K562 (cell line): ENCODE measurements around the gene ANKH. TPM values are rescaled to one million over a fixed set of nuclear protein-coding genes. Genes with fewer than 3 reads are reported as not detected.

ENCODE experiments used
- CBX5 ChIP-seq: IDR thresholded peaks from 2 replicates; pipeline ENCODE4 v1.6.1; 2014; ENCODE audit warnings: low read depth, borderline replicate concordance
- ELF2 ChIP-seq: fragments of 250-450 bp; sonication (Bioruptor Pico); IDR thresholded peaks from 2 replicates; pipeline ENCODE4 v1.5.0; 2021; ENCODE audit warnings: mild to moderate bottlenecking
- ESRRB ChIP-seq: fragments of 250-450 bp; sonication (Bioruptor Pico); IDR thresholded peaks from 2 replicates; pipeline ENCODE4 v1.5.0; 2020; ENCODE audit warnings: mild to moderate bottlenecking, moderate library complexity, borderline replicate concordance
- FOXA1 ChIP-seq: fragments of 450-650 bp; IDR thresholded peaks from 2 replicates; pipeline ENCODE4 v1.6.1; 2016; ENCODE audit warnings: mild to moderate bottlenecking, borderline replicate concordance
- FOXK2 ChIP-seq, 2 experiments: fragments of 450-650 bp; IDR thresholded peaks in 1 of 2; conservative IDR thresholded peaks in 1 of 2; 2 replicates each; pipeline ENCODE4 v1.6.1; 2016; ENCODE audit warnings: low read depth in 2 of 2, mild to moderate bottlenecking in 1 of 2
- GATA2 ChIP-seq: sonication (generic); formaldehyde crosslinking; IDR thresholded peaks from 2 replicates; pipeline ENCODE4 v1.4.0; 2020; ENCODE audit warnings: mild to moderate bottlenecking, missing genetic modification reagents
- MAFF ChIP-seq: IDR thresholded peaks from 2 replicates; pipeline ENCODE4 v1.6.1; 2012; ENCODE audit warnings: low read length, improper control_type of control experiment
- MIER1 ChIP-seq: fragments of 450-650 bp; IDR thresholded peaks from 2 replicates; pipeline ENCODE4 v1.6.1; 2016; ENCODE audit warnings: antibody characterized with exemption, mild to moderate bottlenecking, low read depth
- NR1H2 ChIP-seq: sonication (generic); formaldehyde crosslinking; IDR thresholded peaks from 2 replicates; pipeline ENCODE4 v1.4.0; 2020; ENCODE audit warnings: mild to moderate bottlenecking, missing genetic modification reagents
- NR2C1 ChIP-seq, 2 experiments: fragments of 450-650 bp; IDR thresholded peaks; 2 replicates each; pipeline ENCODE4 v1.6.1; 2017; ENCODE audit warnings: mild to moderate bottlenecking in 2 of 2, antibody characterized with exemption in 1 of 2, inconsistent platforms in 1 of 2, missing compliant biosample characterization in 1 of 2, missing genetic modification characterization in 1 of 2
- PATZ1 ChIP-seq: fragments of 250-450 bp; sonication (Bioruptor Pico); IDR thresholded peaks from 2 replicates; pipeline ENCODE4 v1.5.0; 2020; ENCODE audit warnings: mild to moderate bottlenecking, borderline replicate concordance
- POLR2B ChIP-seq: fragments of 450-650 bp; IDR thresholded peaks from 2 replicates; pipeline ENCODE4 v1.6.1; 2018; ENCODE audit warnings: low read depth; ENCODE audit not compliant: partially characterized antibody
- SAFB ChIP-seq: fragments of 200-400 bp; formaldehyde crosslinking; IDR thresholded peaks from 2 replicates; pipeline ENCODE4 v1.6.1; 2017; ENCODE audit warnings: low read depth, low read length, borderline replicate concordance
- SIN3A ChIP-seq, 2 experiments: fragments of 150-350 bp in 1 of 2; IDR thresholded peaks; 2 replicates each; pipeline ENCODE4 v1.6.1; 2011 to 2016; ENCODE audit warnings: borderline replicate concordance in 2 of 2, low read depth in 2 of 2, low read length in 2 of 2, mild to moderate bottlenecking in 2 of 2, moderate library complexity in 2 of 2; ENCODE audit not compliant: control insufficient read depth in 1 of 2
- SMAD2 ChIP-seq: fragments of 150-350 bp; IDR thresholded peaks from 2 replicates; pipeline ENCODE4 v1.6.1; 2014; ENCODE audit warnings: low read depth, mild to moderate bottlenecking, low read length
- TBL1XR1 ChIP-seq, 2 experiments: IDR thresholded peaks; 2 replicates each; pipeline ENCODE4 v1.6.1; 2012; ENCODE audit warnings: improper control_type of control experiment in 2 of 2, low read length in 2 of 2, mild to moderate bottlenecking in 1 of 2
- USF1 ChIP-seq: sonication (generic); formaldehyde crosslinking; IDR thresholded peaks from 2 replicates; pipeline ENCODE4 v1.9.0; 2022; ENCODE audit warnings: mild to moderate bottlenecking, missing genetic modification reagents
- USF2 ChIP-seq: sonication (generic); formaldehyde crosslinking; IDR thresholded peaks from 2 replicates; pipeline ENCODE4 v1.5.0; 2020; ENCODE audit warnings: missing genetic modification reagents
- ZC3H8 ChIP-seq: fragments of 450-650 bp; IDR thresholded peaks from 2 replicates; pipeline ENCODE4 v1.6.1; 2017
- ZNF165 ChIP-seq: fragments of 250-450 bp; sonication (Bioruptor Pico); IDR thresholded peaks from 2 replicates; pipeline ENCODE4 v1.4.0; 2020; ENCODE audit warnings: borderline replicate concordance
- ZNF197 ChIP-seq: fragments of 200-800 bp; sonication (Bioruptor generic); IDR thresholded peaks from 2 replicates; pipeline ENCODE4 v1.6.1; 2016; ENCODE audit warnings: low read depth, missing genetic modification characterization, missing compliant biosample characterization
- ZNF551 ChIP-seq: fragments of 250-450 bp; sonication (Bioruptor Pico); IDR thresholded peaks from 2 replicates; pipeline ENCODE4 v1.5.0; 2021; ENCODE audit warnings: mild to moderate bottlenecking, moderate library complexity
- ZNF766 ChIP-seq: fragments of 200-800 bp; sonication (Bioruptor generic); conservative IDR thresholded peaks from 2 replicates; pipeline ENCODE4 v1.6.1; 2016; ENCODE audit warnings: missing genetic modification characterization, missing compliant biosample characterization
- ZSCAN29 ChIP-seq: fragments of 450-650 bp; IDR thresholded peaks from 2 replicates; pipeline ENCODE4 v1.6.1; 2017
- polyA plus RNA-seq, 8 experiments: library from polyadenylated mRNA; depleted of rRNA in 4 of 8; stranded (reverse) in 5 of 8; unstranded in 3 of 8; fragments of >200 nt; fragmentation: Nextera tagmentation in 2 of 8; fragmentation: Illumina TruSeq in 1 of 8; extraction: Ambion mirVana in 2 of 8; extraction: Trizol in 1 of 8; gene quantifications; 2 replicates each; pipeline versions ENCODE4 v1.2.1 to v1.2.3, GENCODE V29; 2011 to 2014; ENCODE audit warnings: inconsistent platforms in 1 of 8, missing spikeins in 1 of 8
- total RNA-seq, 7 experiments: library from RNA; depleted of rRNA in 6 of 7; stranded (reverse); fragments of >200 nt in 6 of 7; fragmentation: Illumina TruSeq in 2 of 7; extraction: Trizol in 2 of 7; gene quantifications; 2 replicates each; pipeline versions ENCODE4 v1.2.1 to v1.2.3, GENCODE V29; 2011 to 2021; ENCODE audit warnings: low replicate concordance in 1 of 7

The ANKH gene
- total and polyA plus RNA-seq, 9 of the 15 experiments (the other 6 are each of a cell fraction or from before 2014, with no cell fraction given) = 0.79 to 12.2 (median 4.5) TPM

GRCh38 chr5:14665949-14666348 lies 205.6 kb downstream of the ANKH start (continued):
- TF ChIP-seq USF1 (CRISPR knock-in tag) (peak; percentile 82), SIN3A (IDR thresholded peaks at IDR 0.05; ENCODE audit: borderline replicate concordance in 2 of 2, control insufficient read depth in 1 of 2, low read depth in 2 of 2, low read length in 2 of 2) (0 out of 4 replicates have a peak, but pooled peaks of 1 of the 2 experiments have one; percentile 9), ZNF766 (CRISPR knock-in tag) (no peak), ZSCAN29 (no peak), SMAD2 (no peak), FOXK2 (conservative IDR thresholded peaks at IDR 0.05 in 1 of 2, IDR thresholded peaks at IDR 0.05 in 1 of 2; ENCODE audit: low read depth in 2 of 2) (no peak), TBL1XR1 (IDR thresholded peaks at IDR 0.05; ENCODE audit: low read length in 2 of 2) (no peak), MIER1 (no peak), NR2C1 (IDR thresholded peaks at IDR 0.05) (no peak), NR2C1 (tag; IDR thresholded peaks at IDR 0.05) (0 out of 2 replicates have a peak, but pooled peaks have one; percentile 19), POLR2B (no peak), SAFB (no peak), ZNF165 (CRISPR knock-in tag) (no peak), FOXA1 (no peak), NR1H2 (CRISPR knock-in tag) (no peak), ZNF551 (CRISPR knock-in tag) (no peak), PATZ1 (CRISPR knock-in tag) (no peak), USF2 (peak; percentile 58), ESRRB (CRISPR knock-in tag) (no peak), CBX5 (no peak), MAFF (no peak), ZNF197 (no peak), ZC3H8 (no peak), GATA2 (CRISPR knock-in tag) (no peak), ELF2 (CRISPR knock-in tag) (no peak)
